ENCODE measurements around the gene P2RX4. TPM values are rescaled to one million over a fixed set of nuclear protein-coding genes. Genes with fewer than 3 reads are reported as not detected.
"Not testable (repeated sequence)": the region's sequence is repeated elsewhere in the genome, so short reads cannot be mapped to it uniquely, and the experiment has no call there.

P2RX4 gene
- polyA plus RNA-seq, 3 donors = 33.4 to 38.5 (median 34.2) TPM

GRCh38 chr12:121264951-121265515, 55.1 kb downstream of the P2RX4 start:
- DNase-seq (ENCODE audit: low read depth in 3 of 3, low spot score in 2 of 3) = no peak

- no peak for DNase-seq (ENCODE audit: low read depth in 3 of 3, low spot score in 2 of 3)
Measured at GRCh38 chr12:121267822-121268221, 57.9 kb downstream of the P2RX4 start.

- no peak for DNase-seq (ENCODE audit: low read depth in 3 of 3, low spot score in 2 of 3)
Measured at GRCh38 chr12:121273364-121273896, 63.5 kb downstream of the P2RX4 start.

GRCh38 chr12:121274036-121274763, 64.3 kb downstream of the P2RX4 start:
- DNase-seq (ENCODE audit: low read depth in 3 of 3, low spot score in 2 of 3) = no peak

GRCh38 chr12:121277374-121277759, 67.4 kb downstream of the P2RX4 start:
- no peak for DNase-seq (ENCODE audit: low read depth in 3 of 3, low spot score in 2 of 3)

- no peak for DNase-seq (ENCODE audit: low read depth in 3 of 3, low spot score in 2 of 3)
Measured at GRCh38 chr12:121278169-121279070, 68.5 kb downstream of the P2RX4 start.

- DNase-seq (ENCODE audit: low read depth in 3 of 3, low spot score in 2 of 3) = no peak
Measured at GRCh38 chr12:121279071-121279375, 69.1 kb downstream of the P2RX4 start.

GRCh38 chr12:121279507-121279915, 69.6 kb downstream of the P2RX4 start:
- no peak for DNase-seq (ENCODE audit: low read depth in 3 of 3, low spot score in 2 of 3)

- not testable (repeated sequence) for DNase-seq (ENCODE audit: low read depth in 3 of 3, low spot score in 2 of 3)
Measured at GRCh38 chr12:121280531-121280930, 70.6 kb downstream of the P2RX4 start.

GRCh38 chr12:121281116-121281515, 71.2 kb downstream of the P2RX4 start:
- DNase-seq (ENCODE audit: low read depth in 3 of 3, low spot score in 2 of 3) = not testable (repeated sequence)

- no peak for DNase-seq (ENCODE audit: low read depth in 3 of 3, low spot score in 2 of 3)
Measured at GRCh38 chr12:121282072-121282742, 72.3 kb downstream of the P2RX4 start.

- DNase-seq (ENCODE audit: low read depth in 3 of 3, low spot score in 2 of 3) = not testable (repeated sequence)
Measured at GRCh38 chr12:121282910-121283309, 73.0 kb downstream of the P2RX4 start.

GRCh38 chr12:121283388-121283787, 73.5 kb downstream of the P2RX4 start:
- no peak for DNase-seq (ENCODE audit: low read depth in 3 of 3, low spot score in 2 of 3)

Other genes with a start within 250 kb of the P2RX4 start
- 10 to 100 TPM; 10.4 to 13.5 (median 13.5) TPM for gene HNF1A, start 231.6 kb upstream of the P2RX4 start, polyA plus RNA-seq (ENCODE audit: insufficient read length in 3 of 3)
- 10 to 100 TPM; 16.5 to 17.2 (median 17.0) TPM for gene C12orf43, start 193.6 kb upstream of the P2RX4 start, polyA plus RNA-seq (ENCODE audit: insufficient read length in 3 of 3)
- under 1 TPM; 0.11 to 0.19 (median 0.14) TPM for gene OASL, start 170.9 kb upstream of the P2RX4 start, polyA plus RNA-seq (ENCODE audit: insufficient read length in 3 of 3)
- 1 to 10 TPM in 1 of 3 donors, under 1 TPM in 2; 0.69 to 1.0 (median 0.86) TPM for gene P2RX7, start 77.3 kb upstream of the P2RX4 start, polyA plus RNA-seq (ENCODE audit: insufficient read length in 3 of 3)
- 10 to 100 TPM; 31.2 to 34.0 (median 33.9) TPM for gene CAMKK2, start 86.6 kb downstream of the P2RX4 start, polyA plus RNA-seq (ENCODE audit: insufficient read length in 3 of 3)
- 100 to 1,000 TPM; 134 to 158 (median 138) TPM for gene ANAPC5, start 142.3 kb downstream of the P2RX4 start, polyA plus RNA-seq (ENCODE audit: insufficient read length in 3 of 3)
- gene RNF34, start 190.0 kb downstream of the P2RX4 start, polyA plus RNA-seq (ENCODE audit: insufficient read length in 3 of 3) = 10 to 100 TPM; 45.5 to 46.8 (median 45.7) TPM